Gastrocnemius medialis (tissue), 4 donors: ENCODE results near the gene PEX5L.

Experiments used
- CTCF ChIP-seq, 5 experiments: fragments of 450-650 bp in 3 of 5; fragments of 200-600 bp in 2 of 5; sonication (generic) in 2 of 5; IDR thresholded peaks in 4 of 5; conservative IDR thresholded peaks in 1 of 5; 1 replicate in 4 of 5; 2 replicates in 1 of 5; pipeline ENCODE4 v1.5.1; 2016 to 2019; ENCODE audit warnings: antibody characterized with exemption in 5 of 5, mild to moderate bottlenecking in 3 of 5, moderate library complexity in 3 of 5
- POLR2A ChIP-seq, 2 donors: fragments of 450-650 bp; IDR thresholded peaks; one replicate each; pipeline ENCODE4 v1.6.1; 2017; ENCODE audit warnings: antibody characterized with exemption in 2 of 2, mild to moderate bottlenecking in 2 of 2, moderate library complexity in 2 of 2

GRCh38 chr3:179750720-179751328 is 285.9 kb downstream of the PEX5L start:
- TF ChIP-seq CTCF (IDR thresholded peaks at IDR 0.05 in 4 of 5, conservative IDR thresholded peaks at IDR 0.05 in 1 of 5) (peak in 2 of 5 experiments; percentile 10 to 12), POLR2A (IDR thresholded peaks at IDR 0.05) (no peak)
